ENCODE results near the gene SLC1A2.

- TF ChIP-seq E2F1 (CRISPR knock-in tag; IDR thresholded peaks at IDR 0.05): no peak
- TF ChIP-seq CREM (CRISPR knock-in tag; IDR thresholded peaks at IDR 0.05): no peak
- TF ChIP-seq MYBL2 (CRISPR knock-in tag; IDR thresholded peaks at IDR 0.05): no peak
- TF ChIP-seq, protein P1, sequence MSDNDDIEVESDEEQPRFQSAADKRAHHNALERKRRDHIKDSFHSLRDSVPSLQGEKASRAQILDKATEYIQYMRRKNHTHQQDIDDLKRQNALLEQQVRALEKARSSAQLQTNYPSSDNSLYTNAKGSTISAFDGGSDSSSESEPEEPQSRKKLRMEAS (CRISPR knock-in tag; IDR thresholded peaks at IDR 0.05): no peak
- no peak for TF ChIP-seq GRHL2 (CRISPR knock-in tag; IDR thresholded peaks at IDR 0.05; ENCODE audit: insufficient replicate concordance, severe bottlenecking)
- no peak for TF ChIP-seq ZNF263 (CRISPR knock-in tag; IDR thresholded peaks at IDR 0.05; ENCODE audit: low read depth)
- TF ChIP-seq CTCF (IDR thresholded peaks at IDR 0.05): no peak
- no peak for TF ChIP-seq NR3C1 (CRISPR knock-in tag; conservative IDR thresholded peaks at IDR 0.05; ENCODE audit: low read depth)
- TF ChIP-seq, protein P2, sequence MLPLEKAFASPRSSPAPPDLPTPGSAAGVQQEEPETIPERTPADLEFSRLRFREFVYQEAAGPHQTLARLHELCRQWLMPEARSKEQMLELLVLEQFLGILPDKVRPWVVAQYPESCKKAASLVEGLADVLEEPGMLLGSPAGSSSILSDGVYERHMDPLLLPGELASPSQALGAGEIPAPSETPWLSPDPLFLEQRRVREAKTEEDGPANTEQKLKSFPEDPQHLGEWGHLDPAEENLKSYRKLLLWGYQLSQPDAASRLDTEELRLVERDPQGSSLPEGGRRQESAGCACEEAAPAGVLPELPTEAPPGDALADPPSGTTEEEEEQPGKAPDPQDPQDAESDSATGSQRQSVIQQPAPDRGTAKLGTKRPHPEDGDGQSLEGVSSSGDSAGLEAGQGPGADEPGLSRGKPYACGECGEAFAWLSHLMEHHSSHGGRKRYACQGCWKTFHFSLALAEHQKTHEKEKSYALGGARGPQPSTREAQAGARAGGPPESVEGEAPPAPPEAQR (CRISPR knock-in tag; IDR thresholded peaks at IDR 0.05): no peak
- no peak for TF ChIP-seq TEAD1 (CRISPR knock-in tag; IDR thresholded peaks at IDR 0.05)
Measured at GRCh38 chr11:35403765-35404387, 15.5 kb downstream of the SLC1A2 start.
